ENCODE measurements around the gene MYO7B. TPM values are rescaled to one million over a fixed set of nuclear protein-coding genes. Genes with fewer than 3 reads are reported as not detected.

The MYO7B gene
- total RNA-seq, 4 donors from 2014 or later: 0.07 to 0.83 (median 0.51) TPM; not detected in 1

DNA sequence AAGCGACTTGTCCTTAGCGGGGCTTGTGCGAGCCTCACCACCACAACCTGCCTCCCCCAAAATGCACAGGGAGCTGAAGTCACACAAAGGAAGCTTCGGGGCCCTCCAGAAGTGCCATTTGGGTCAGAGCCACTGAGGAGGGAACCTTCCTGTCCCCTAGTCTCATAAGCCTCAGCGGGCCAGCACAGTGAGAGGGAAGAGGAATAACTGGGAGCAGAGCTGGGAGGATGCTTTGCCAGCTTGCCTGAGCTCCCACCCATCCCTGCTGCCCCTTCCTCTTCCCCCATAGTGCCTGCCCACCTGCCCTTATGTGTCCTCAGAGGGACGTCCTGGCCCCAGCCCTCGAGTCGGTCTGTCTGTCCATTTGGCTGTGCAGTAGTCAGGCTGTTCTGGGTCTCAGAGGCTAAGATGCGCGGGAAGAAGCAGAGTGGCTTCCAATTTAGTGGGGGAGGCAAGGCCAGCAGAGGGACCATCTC is 58.7 kb downstream of the MYO7B start:
- no peaks in the 10 kb centered on the region for H3K9me3 ChIP-seq
- intact Hi-C loops (cut with DNase I; ENCODE audit: low total_unique reads): loop anchor here (5.0 kb wide), 1 partner anchor 103 kb away; no protein-coding TSS in a partner anchor
- TF ChIP-seq, protein P1, sequence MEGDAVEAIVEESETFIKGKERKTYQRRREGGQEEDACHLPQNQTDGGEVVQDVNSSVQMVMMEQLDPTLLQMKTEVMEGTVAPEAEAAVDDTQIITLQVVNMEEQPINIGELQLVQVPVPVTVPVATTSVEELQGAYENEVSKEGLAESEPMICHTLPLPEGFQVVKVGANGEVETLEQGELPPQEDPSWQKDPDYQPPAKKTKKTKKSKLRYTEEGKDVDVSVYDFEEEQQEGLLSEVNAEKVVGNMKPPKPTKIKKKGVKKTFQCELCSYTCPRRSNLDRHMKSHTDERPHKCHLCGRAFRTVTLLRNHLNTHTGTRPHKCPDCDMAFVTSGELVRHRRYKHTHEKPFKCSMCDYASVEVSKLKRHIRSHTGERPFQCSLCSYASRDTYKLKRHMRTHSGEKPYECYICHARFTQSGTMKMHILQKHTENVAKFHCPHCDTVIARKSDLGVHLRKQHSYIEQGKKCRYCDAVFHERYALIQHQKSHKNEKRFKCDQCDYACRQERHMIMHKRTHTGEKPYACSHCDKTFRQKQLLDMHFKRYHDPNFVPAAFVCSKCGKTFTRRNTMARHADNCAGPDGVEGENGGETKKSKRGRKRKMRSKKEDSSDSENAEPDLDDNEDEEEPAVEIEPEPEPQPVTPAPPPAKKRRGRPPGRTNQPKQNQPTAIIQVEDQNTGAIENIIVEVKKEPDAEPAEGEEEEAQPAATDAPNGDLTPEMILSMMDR (IDR thresholded peaks at IDR 0.05 in 4 of 5, conservative IDR thresholded peaks at IDR 0.05 in 1 of 5): no peak
- TF ChIP-seq POLR2A (IDR thresholded peaks at IDR 0.05): no peak
- no peaks in the 10 kb centered on the region for H3K36me3 ChIP-seq
- no peak overlapping the region for H3K4me3 ChIP-seq
- H3K4me1 ChIP-seq: no peaks in the 10 kb centered on the region
- in situ Hi-C loops (cut with MboI; ENCODE audit: low sequenced_read_pairs in 4 of 4): no loop called here
- DNase-seq: no peak
- no peak overlapping the region for H3K27ac ChIP-seq
- no peaks in the 10 kb centered on the region for H3K27me3 ChIP-seq
- ATAC-seq: no peak

DNA sequence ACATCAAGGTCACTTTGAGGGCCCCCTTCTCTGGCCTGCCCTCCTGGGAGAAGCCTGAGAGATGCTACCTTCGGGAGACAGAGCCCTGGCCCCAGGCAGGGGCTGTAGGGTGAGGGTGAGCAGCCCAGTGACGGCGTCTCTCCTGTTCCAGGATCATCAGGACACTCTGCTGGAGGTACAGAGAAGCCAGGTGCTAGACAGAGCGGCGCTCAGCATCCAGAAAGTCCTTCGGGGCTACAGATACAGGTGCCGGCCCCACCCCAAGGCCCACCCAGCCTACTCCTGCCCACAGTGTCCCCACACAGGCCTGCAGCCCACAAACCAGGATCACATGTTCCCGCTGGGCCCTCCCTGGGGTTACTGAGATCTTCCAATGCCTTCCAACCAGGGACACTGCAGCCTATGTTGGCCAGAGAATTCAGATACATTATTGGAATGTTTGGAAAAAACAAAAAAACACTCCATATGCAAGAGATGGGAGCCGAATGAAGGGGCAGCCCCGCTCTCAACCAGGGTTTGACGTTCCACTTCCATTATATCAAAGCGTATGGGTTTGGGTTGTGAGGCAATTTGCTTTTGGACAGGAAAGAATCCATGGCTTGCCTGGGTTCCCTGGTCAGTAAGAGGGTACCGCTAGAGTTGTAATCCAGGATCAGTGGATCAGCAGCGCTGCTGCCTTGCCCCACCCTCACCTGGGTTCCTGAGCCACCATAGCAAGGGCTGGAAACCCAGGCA is 61.0 kb downstream of the MYO7B start:
- Histone ChIP-seq H3K36me3 (no peaks in the 10 kb centered on the region), H3K27me3 (no peaks in the 10 kb centered on the region), H3K4me3 (no peak overlapping the region), H3K27ac (no peak overlapping the region), H3K9me3 (no peaks in the 10 kb centered on the region), H3K4me1 (no peaks in the 10 kb centered on the region)
- DNase-seq (no peak), ATAC-seq (no peak)
- in situ Hi-C loops (cut with MboI; ENCODE audit: low sequenced_read_pairs in 4 of 4) (no loop called here), intact Hi-C loops (cut with DNase I; ENCODE audit: low total_unique reads) (no loop called here)
- no peak for TF ChIP-seq POLR2A (IDR thresholded peaks at IDR 0.05)
- TF ChIP-seq, protein P1 (IDR thresholded peaks at IDR 0.05 in 4 of 5, conservative IDR thresholded peaks at IDR 0.05 in 1 of 5): no peak

DNA sequence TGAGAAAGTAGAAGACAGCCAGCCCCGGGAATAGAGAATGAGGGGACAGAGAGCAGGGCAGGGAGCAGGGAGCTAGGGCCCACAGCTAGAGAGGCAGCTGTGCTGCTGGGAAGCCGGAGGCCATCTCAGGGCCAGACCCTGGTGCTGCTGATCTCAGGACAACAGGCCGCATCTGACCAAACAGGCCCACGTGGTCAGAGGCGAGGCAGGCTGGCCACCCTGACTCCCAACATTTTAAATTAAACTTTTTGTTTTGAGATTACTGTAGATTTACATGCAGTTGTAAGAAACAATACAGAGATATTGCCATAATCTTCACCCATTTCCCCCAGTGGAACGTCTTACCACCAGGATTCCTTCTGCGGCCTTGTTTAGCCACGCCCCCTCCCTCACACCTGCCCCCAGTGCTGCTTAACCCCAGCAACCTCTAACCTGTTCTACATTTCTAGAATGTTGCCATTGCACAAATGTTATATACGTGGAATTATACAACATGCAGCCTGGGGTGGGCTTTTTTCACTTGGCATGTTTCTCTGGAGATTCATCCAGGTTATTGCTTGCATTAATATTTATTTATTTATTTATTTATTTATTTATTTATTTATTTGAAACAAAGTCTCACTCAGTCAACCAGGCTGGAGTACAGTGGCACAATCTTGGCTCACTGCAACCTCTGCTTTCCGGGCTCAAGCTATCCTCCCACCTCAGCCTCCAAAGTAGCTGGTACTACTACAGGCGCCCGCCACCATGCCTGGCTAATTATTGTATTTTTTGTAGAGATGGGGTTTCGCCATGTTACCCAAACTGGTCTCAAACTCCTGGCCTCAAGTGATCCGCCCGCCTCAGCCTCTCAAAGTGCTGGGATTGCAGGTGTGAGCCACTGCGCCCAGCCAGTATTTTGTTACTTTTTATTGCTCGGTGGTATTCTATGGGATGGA is 61.8 kb downstream of the MYO7B start:
- ATAC-seq (no peak), DNase-seq (no peak)

DNA sequence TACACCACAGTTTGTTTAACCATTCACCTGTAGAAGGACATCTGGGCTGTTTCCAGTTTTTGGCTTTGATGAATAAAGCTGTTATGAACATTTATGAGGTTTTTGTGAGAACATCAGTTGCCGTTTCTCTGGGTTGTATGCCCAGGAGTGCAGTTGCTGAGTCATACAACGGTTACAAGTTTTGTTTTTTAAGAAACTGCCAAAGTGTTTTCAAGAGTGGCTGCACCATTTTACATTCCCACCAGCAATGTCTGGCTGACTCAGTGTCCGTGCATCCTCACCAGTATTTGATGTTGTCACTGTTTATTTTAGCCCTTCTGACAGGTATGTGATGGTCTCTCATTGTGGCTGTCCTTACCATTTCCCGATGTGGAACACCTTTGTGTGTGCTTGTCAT is 62.5 kb downstream of the MYO7B start:
- DNase-seq (no peak), ATAC-seq (no peak)
- intact Hi-C loops (cut with DNase I; ENCODE audit: low total_unique reads) (no loop called here), in situ Hi-C loops (cut with MboI; ENCODE audit: low sequenced_read_pairs in 4 of 4) (no loop called here)
- H3K27me3 ChIP-seq: no peaks in the 10 kb centered on the region
- no peaks in the 10 kb centered on the region for H3K9me3 ChIP-seq
- no peak for TF ChIP-seq POLR2A (IDR thresholded peaks at IDR 0.05)
- TF ChIP-seq, protein P1 (IDR thresholded peaks at IDR 0.05 in 4 of 5, conservative IDR thresholded peaks at IDR 0.05 in 1 of 5): no peak
- no peaks in the 10 kb centered on the region for H3K4me1 ChIP-seq
- no peak overlapping the region for H3K27ac ChIP-seq
- no peak overlapping the region for H3K4me3 ChIP-seq
- no peaks in the 10 kb centered on the region for H3K36me3 ChIP-seq

More for the DNA sequence above, 61.8 kb downstream of the MYO7B start:
- no peaks in the 10 kb centered on the region for H3K27me3 ChIP-seq
- no peaks in the 10 kb centered on the region for H3K9me3 ChIP-seq
- H3K4me3 ChIP-seq: no peak overlapping the region
- in situ Hi-C loops (cut with MboI; ENCODE audit: low sequenced_read_pairs in 4 of 4): no loop called here
- H3K4me1 ChIP-seq: no peaks in the 10 kb centered on the region
- H3K27ac ChIP-seq: no peak overlapping the region
- TF ChIP-seq, protein P1 (IDR thresholded peaks at IDR 0.05 in 4 of 5, conservative IDR thresholded peaks at IDR 0.05 in 1 of 5): no peak
- no peak for TF ChIP-seq POLR2A (IDR thresholded peaks at IDR 0.05)
- no peaks in the 10 kb centered on the region for H3K36me3 ChIP-seq
- intact Hi-C loops (cut with DNase I; ENCODE audit: low total_unique reads): no loop called here
